Brain microvascular endothelial cell (primary cell): Measurements from ENCODE around the gene ZNF771.
"Not testable (repeated sequence)": the region's sequence is repeated elsewhere in the genome, so short reads cannot be mapped to it uniquely, and the experiment has no call there.

Source experiments
- DNase-seq: peaks from one replicate; pipeline ENCODE4 v3.0.0-alpha.2; 2020
- H3K27ac ChIP-seq: fragments of 250-450 bp; sonication (Bioruptor Pico); 2 replicates; pipeline ENCODE4 v1.5.1; 2020; ENCODE audit warnings: mild to moderate bottlenecking, moderate library complexity
- H3K27me3 ChIP-seq: fragments of 250-450 bp; sonication (Bioruptor Pico); replicated peaks from 2 replicates; pipeline ENCODE4 v1.5.1; 2020; ENCODE audit warnings: mild to moderate bottlenecking
- H3K36me3 ChIP-seq: fragments of 250-450 bp; sonication (Bioruptor Pico); replicated peaks from 2 replicates; pipeline ENCODE4 v1.5.1; 2020; ENCODE audit warnings: mild to moderate bottlenecking
- H3K4me3 ChIP-seq: 2 replicates; pipeline ENCODE4 v1.5.1; 2011; ENCODE audit warnings: low read depth, mild to moderate bottlenecking, control low read depth, low read length, moderate library complexity
- CTCF ChIP-seq: IDR thresholded peaks from 2 replicates; pipeline ENCODE4 v1.5.1; 2011; ENCODE audit warnings: low read depth, mild to moderate bottlenecking, moderate library complexity, low read length, control low read depth, inconsistent platforms; ENCODE audit errors: missing control alignments
- in situ Hi-C: cut with HindIII; loops from 2 replicates; pipeline ENCODE4 v1.10.0; 2017; ENCODE audit warnings: low sequenced_read_pairs, low pct_ligation_motif_present

Gene ZNF771

GRCh38 chr16:30445149-30445407 lies 37.7 kb downstream of the ZNF771 start:
- no peak for TF ChIP-seq CTCF
- Histone ChIP-seq H3K36me3 (no peaks in the 10 kb centered on the region), H3K4me3 (peak overlapping the region; percentile 82), H3K27me3 (no peaks in the 10 kb centered on the region), H3K27ac (peak overlapping the region; percentile 87)
- no peak for DNase-seq
- in situ Hi-C loops, result loop anchor here (25.0 kb wide), 1 partner anchor 167 kb away; the partner anchor contains the start of gene ZNF689

DNA sequence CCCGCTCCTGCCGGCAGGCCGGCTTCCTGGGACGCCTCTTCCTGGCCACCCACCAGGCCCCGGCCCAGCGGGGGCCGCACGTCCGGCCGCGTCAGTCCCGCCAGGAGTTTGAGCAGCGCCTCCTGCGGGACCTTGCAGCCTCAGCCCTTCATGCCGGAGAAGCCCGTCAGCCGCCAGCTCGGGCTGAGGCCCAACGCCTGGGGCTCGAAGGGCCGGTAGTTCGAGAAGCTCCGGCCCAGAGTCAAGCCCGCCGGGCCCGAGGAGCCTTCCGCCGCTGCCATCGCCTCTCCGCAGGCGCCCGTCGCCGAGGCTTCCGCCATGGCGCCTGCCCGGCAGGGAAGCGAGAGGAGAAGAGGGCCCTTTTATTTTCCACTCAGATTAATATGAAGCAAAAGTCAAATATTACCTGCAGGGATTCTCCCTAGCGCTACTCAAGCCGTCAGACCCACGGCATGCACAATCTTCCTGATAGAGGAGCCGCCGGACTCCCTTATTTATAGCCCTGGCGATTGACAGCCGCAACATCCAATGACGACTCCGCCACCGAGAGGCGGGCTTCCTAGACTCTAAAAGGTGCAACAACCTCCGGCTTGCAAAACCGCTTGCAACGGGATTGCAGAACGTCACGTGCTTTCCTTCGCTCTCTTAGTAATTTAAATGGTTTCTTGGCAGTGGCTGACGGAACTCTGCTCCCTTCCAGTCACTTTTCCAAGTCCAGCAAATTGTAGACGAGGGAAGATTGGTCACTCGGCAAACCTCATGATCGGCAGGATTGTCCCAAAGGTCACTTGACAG lies 38.2 kb downstream of the ZNF771 start, which contains the start of gene SEPHS2:
Gene SEPHS2, minus strand, starts transcription at position 467 of the 795 bp plus-strand sequence. Its CDS starts 147 bp downstream, at position 320.
- TF ChIP-seq CTCF, result peak; percentile 60

GRCh38 chr16:30446203-30446595 lies 38.8 kb downstream of the ZNF771 start:
- DNase-seq, result no peak
- in situ Hi-C loops, result loop anchor here (25.0 kb wide), 1 partner anchor 166 kb away; the partner anchor contains the start of gene ZNF689
- Histone ChIP-seq H3K4me3 (peak overlapping the region; percentile 82), H3K36me3 (no peaks in the 10 kb centered on the region), H3K27me3 (no peaks in the 10 kb centered on the region), H3K27ac (no peak overlapping the region)
- no peak for TF ChIP-seq CTCF

More for the DNA sequence above, 38.2 kb downstream of the ZNF771 start, which contains the start of gene SEPHS2:
- in situ Hi-C loops, result loop anchor here (25.0 kb wide), 1 partner anchor 167 kb away; the partner anchor contains the start of gene ZNF689
- Histone ChIP-seq H3K36me3 (no peaks in the 10 kb centered on the region), H3K27me3 (no peaks in the 10 kb centered on the region), H3K27ac (peak within 1 kb of the TSS; percentile 87), H3K4me3 (peak within 1 kb of the TSS; percentile 82)
- peak; percentile 100 for DNase-seq

- Histone ChIP-seq H3K27me3 (no peaks in the 10 kb centered on the region), H3K27ac (no peak overlapping the region), H3K36me3 (no peaks in the 10 kb centered on the region), H3K4me3 (no peak overlapping the region)
- TF ChIP-seq CTCF, result no peak
- in situ Hi-C loops, result loop anchor here (25.0 kb wide), 1 partner anchor 165 kb away; the partner anchor contains the start of gene ZNF689
- no peak for DNase-seq
Observed at GRCh38 chr16:30447512-30448226, 40.3 kb downstream of the ZNF771 start.

DNA sequence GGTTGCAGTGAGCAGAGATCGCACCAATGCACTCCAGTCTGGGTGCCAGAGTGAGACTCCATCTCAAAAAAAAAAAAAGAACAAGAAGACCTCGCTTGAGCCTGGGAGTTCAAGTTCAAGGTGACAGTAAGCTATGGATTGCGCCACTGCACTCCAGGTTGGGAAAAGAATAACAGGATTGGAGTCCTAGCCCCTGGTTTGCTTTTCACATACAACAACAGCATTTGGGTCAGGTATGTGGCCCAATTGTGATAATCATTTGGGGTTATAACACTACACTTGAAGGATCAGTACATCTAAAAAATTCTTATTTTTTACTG lies 41.7 kb downstream of the ZNF771 start:
- in situ Hi-C loops, result loop anchor here (25.0 kb wide), 1 partner anchor 163 kb away; the partner anchor contains the start of gene ZNF689
- no peaks in the 10 kb centered on the region for H3K27me3 ChIP-seq
- no peak overlapping the region for H3K4me3 ChIP-seq
- no peak for TF ChIP-seq CTCF
- no peak for DNase-seq
- no peaks in the 10 kb centered on the region for H3K36me3 ChIP-seq
- no peak overlapping the region for H3K27ac ChIP-seq

DNA sequence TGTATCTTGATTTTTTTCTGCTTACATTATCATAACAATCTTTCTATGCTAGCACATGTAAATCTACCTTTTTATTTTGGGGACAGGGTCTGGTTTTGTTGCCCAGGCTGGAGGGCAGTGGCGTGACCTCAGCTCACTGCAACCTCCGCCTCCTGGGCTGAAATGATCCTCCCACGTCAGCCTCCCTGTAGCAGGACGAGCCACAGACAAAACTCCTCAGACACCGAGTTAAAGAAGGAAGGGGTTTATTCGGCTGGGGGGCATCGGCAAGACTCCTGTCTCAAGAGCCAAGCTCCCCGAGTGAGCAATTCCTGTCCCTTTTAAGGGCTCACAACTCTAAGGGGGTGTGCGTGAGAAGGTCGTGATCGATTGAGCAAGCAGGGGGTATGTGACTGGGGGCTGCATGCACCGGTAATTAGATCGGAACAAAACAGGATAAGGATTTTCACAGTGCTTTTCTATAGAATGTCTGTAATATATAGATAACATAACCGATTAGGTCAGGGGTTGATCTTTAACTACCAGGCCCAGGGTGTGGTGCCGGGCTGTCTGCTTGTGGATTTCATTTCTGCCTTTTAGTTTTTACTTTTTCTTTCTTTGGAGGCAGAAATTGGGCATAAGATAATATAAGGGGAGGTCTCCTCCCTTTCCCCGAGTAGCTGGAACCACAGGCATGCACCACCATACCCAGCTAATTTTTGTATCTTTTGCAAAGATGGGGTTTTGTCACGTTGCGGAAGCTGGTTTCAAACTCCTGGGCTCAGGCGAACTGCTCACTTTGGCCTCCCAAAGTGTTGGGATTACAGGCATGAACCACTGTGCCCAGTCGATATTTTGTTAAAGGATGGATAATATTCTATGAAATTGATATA lies 45.5 kb downstream of the ZNF771 start:
- H3K36me3 ChIP-seq, H3K27me3 ChIP-seq, H3K4me3 ChIP-seq, H3K27ac ChIP-seq, DNase-seq, in situ Hi-C loops: not testable (repeated sequence)
